Mucosa of descending colon (tissue), 3 donors: Measurements from ENCODE around the gene ST3GAL4. TPM values are rescaled to one million over a fixed set of nuclear protein-coding genes. Genes with fewer than 3 reads are reported as not detected.

Experiments used
- ATAC-seq: fragments of 200-7000 bp; cut with Tn5 transposase; one replicate; pipeline ENCODE4 v1.9.1; 2020; ENCODE audit warnings: mild to moderate bottlenecking, moderate library complexity
- DNase-seq, 3 donors: peaks; one replicate each; pipeline ENCODE4 v3.0.0-alpha.2; 2020
- H3K36me3 ChIP-seq: fragments of 200-600 bp; one replicate; pipeline ENCODE4 v1.8.0; 2021; ENCODE audit warnings: low read depth, mild to moderate bottlenecking
- H3K4me1 ChIP-seq: fragments of 200-600 bp; one replicate; pipeline ENCODE4 v1.8.0; 2021; ENCODE audit warnings: low read depth, mild to moderate bottlenecking
- H3K4me3 ChIP-seq: fragments of 200-600 bp; one replicate; pipeline ENCODE4 v1.8.0; 2021; ENCODE audit warnings: mild to moderate bottlenecking
- H3K9me3 ChIP-seq: fragments of 200-600 bp; one replicate; pipeline ENCODE4 v1.8.0; 2021; ENCODE audit warnings: mild to moderate bottlenecking
- CTCF ChIP-seq: fragments of 200-600 bp; IDR thresholded peaks from one replicate; pipeline ENCODE4 v1.8.0; 2022; ENCODE audit warnings: antibody characterized with exemption, mild to moderate bottlenecking
- intact Hi-C, 2 donors: fragments of 100-400 bp; cut with DNase I in 1 of 2; cut with micrococcal nuclease in 1 of 2; formaldehyde crosslinking; loops; one replicate each; pipeline versions ENCODE4 v1.11.0 to v1.11.1; 2022; cut with DNase I, micrococcal nuclease
- total RNA-seq, 3 donors: library from RNA; stranded (reverse); fragmentation: NEBNext Ultra II Directional in 2 of 3; extraction: Animal tissue kit (Norgen Biotek cat#: 25700) in 2 of 3; gene quantifications; one replicate each; pipeline versions ENCODE4 v1.2.1 to v1.2.4, GENCODE V29; 2021 to 2023
- donor health status: DM: no; HTN: no; CAD: no; lungs with moderate emphysema.
- donor health status: DM: no; HTN: no; CAD: no.
- donor health status: DM: no; HTN: yes; CAD: no.

ST3GAL4 gene
- total RNA-seq, 3 donors from 2014 or later: 94.7 to 460 (median 217) TPM

GRCh38 chr11:126417091-126417862 lies 61.8 kb downstream of the ST3GAL4 start:
- no peaks in the 10 kb centered on the region for H3K9me3 ChIP-seq
- H3K4me1 ChIP-seq: peaks cover 22% of the 10 kb centered on the region
- no peaks in the 10 kb centered on the region for H3K36me3 ChIP-seq
- TF ChIP-seq CTCF: no peak
- ATAC-seq (no peak), DNase-seq (no peak)
- intact Hi-C loops: no loop called here
- no peak overlapping the region for H3K4me3 ChIP-seq

GRCh38 chr11:126418887-126419286 lies 63.4 kb downstream of the ST3GAL4 start:
- ATAC-seq: no peak
- Histone ChIP-seq H3K36me3 (no peaks in the 10 kb centered on the region), H3K4me1 (peaks cover 28% of the 10 kb centered on the region), H3K4me3 (no peak overlapping the region), H3K9me3 (no peaks in the 10 kb centered on the region)
- intact Hi-C loops: no loop called here
- no peak for DNase-seq
- TF ChIP-seq CTCF: no peak

- DNase-seq: peak in 1 of 3 donors; percentile 32
- H3K9me3 ChIP-seq: no peaks in the 10 kb centered on the region
- intact Hi-C loops: no loop called here
- peaks cover 36% of the 10 kb centered on the region for H3K4me1 ChIP-seq
- H3K36me3 ChIP-seq: no peaks in the 10 kb centered on the region
- no peak for ATAC-seq
- no peak for TF ChIP-seq CTCF
- no peak overlapping the region for H3K4me3 ChIP-seq
Observed at GRCh38 chr11:126419801-126420697, 64.6 kb downstream of the ST3GAL4 start.

- Histone ChIP-seq H3K4me3 (no peak overlapping the region), H3K36me3 (no peaks in the 10 kb centered on the region), H3K4me1 (peaks cover 36% of the 10 kb centered on the region), H3K9me3 (no peaks in the 10 kb centered on the region)
- DNase-seq: no peak
- intact Hi-C loops: no loop called here
- TF ChIP-seq CTCF: no peak
- no peak for ATAC-seq
Observed at GRCh38 chr11:126420698-126421256, 65.3 kb downstream of the ST3GAL4 start.

- H3K9me3 ChIP-seq: no peaks in the 10 kb centered on the region
- H3K36me3 ChIP-seq: no peaks in the 10 kb centered on the region
- no peak for ATAC-seq
- H3K4me1 ChIP-seq: peaks cover 32% of the 10 kb centered on the region
- DNase-seq: peak in 2 of 3 donors; percentile 42 to 48
- TF ChIP-seq CTCF: no peak
- intact Hi-C loops: no loop called here
- H3K4me3 ChIP-seq: no peak overlapping the region
Observed at GRCh38 chr11:126421271-126421671, 65.8 kb downstream of the ST3GAL4 start.
